ENCODE data around the gene PKP2.

PKP2 gene

GRCh38 chr12:32809196-32809595 is 87.4 kb downstream of the PKP2 start:
- DNase-seq: no peak

DNA sequence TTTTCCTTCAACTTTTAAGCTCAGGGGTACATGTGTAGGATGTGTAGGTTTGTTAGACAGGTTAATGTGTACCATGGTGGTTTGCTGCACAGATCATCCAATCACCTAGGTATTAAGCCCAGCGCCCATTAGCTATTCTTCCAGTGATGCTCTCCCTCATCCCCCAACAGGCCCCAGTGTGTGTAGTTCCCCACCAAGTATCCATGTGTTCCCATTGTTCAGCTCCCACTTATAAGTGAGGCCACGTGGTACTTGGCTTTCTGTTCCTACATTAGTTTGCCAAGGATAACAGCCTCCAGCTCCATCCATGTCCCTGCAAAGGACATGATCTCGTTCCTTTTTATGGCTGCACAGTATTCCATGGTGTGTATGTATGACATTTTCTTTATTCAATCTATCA is 92.3 kb downstream of the PKP2 start:
- DNase-seq: no peak

- no peak for DNase-seq
Observed at GRCh38 chr12:32801269-32801980, 95.2 kb downstream of the PKP2 start.

DNA sequence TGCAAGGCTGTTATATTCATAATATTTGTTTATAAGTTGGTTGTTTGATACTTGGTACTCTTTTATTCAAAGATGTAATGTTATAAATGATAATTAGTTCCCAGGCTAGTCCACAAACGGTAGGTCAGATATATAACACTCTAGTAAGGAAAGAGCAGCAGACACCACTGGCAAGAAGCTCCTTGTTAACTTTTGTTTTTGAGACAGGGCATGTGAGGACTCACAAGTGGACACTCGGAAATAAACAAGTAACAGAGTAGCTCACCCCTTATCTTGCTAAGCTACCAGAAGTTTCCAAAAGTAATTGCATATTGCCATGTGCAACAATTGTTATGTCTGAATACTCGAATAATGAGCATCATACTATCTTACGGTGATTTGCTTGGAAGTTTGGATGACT is 102.3 kb downstream of the PKP2 start:
- DNase-seq: no peak

- no peak for DNase-seq
Observed at GRCh38 chr12:32789916-32790315, 106.7 kb downstream of the PKP2 start.

DNA sequence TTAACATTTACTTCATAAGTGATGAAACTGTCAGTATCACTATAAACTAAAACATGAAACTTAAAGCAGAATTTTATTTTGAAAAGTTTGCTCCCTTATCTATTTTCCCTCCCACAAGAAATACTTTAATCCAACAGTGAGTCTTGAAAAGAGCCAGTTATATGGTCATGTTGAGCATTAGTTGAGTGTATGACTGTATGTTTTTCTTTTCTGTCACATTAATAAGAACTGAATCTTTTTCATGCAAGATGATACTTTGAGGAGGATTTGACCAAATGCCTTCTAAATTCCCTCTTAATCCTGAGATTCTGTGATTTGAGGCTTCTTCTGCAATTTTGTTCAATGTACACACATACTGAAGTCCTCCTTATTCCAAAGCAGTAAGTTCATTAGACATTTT is 107.1 kb downstream of the PKP2 start:
- DNase-seq: no peak

- no peak for DNase-seq
Observed at GRCh38 chr12:32788405-32788804, 108.2 kb downstream of the PKP2 start.

GRCh38 chr12:32785557-32785956 is 111.0 kb downstream of the PKP2 start:
- DNase-seq: no peak

DNA sequence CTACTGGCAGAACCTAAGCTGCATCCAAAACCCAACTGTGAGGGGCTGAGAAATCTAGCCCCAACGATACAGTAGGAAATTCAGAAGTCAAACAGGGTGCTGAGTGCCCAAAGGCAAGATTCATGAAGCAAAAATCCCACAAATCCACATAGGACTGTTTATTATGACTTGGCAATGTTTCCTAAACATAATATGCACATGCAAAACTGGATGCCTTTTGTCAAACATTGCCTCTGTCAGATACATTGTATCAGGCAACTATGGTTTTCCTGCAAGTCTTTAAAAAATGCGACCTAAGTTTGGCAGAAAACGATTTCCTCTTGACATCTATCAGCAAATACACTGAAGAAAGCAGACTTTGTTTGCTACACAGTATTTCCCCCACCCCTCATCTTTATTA is 113.5 kb downstream of the PKP2 start:
- no peak for DNase-seq

- DNase-seq: no peak
Observed at GRCh38 chr12:32780071-32780470, 116.5 kb downstream of the PKP2 start.

- no peak for DNase-seq
Observed at GRCh38 chr12:32777691-32778175, 118.8 kb downstream of the PKP2 start.

GRCh38 chr12:32777159-32777558 is 119.4 kb downstream of the PKP2 start:
- DNase-seq: no peak

DNA sequence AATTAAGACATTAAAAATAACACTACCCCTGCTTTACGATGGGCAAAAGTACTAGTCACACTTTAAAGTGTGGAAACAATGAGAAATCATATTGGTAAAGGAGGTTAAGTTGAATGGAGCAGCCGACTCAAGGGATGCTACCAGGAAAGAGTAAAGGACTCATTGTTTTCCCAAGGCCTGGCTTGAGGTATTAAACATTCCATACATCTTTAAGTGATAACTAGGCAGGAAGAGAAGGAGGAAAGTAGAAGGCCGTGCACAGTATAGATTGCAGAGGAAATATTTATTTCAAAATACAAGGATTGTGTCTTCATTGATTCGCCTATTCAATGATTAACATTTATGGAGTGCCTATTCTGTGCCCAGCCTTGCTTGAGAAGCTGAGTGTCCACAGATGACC is 120.3 kb downstream of the PKP2 start:
- no peak for DNase-seq

GRCh38 chr12:32773691-32774090 is 122.9 kb downstream of the PKP2 start:
- no peak for DNase-seq

GRCh38 chr12:32770141-32770540 is 126.4 kb downstream of the PKP2 start:
- DNase-seq: no peak

DNA sequence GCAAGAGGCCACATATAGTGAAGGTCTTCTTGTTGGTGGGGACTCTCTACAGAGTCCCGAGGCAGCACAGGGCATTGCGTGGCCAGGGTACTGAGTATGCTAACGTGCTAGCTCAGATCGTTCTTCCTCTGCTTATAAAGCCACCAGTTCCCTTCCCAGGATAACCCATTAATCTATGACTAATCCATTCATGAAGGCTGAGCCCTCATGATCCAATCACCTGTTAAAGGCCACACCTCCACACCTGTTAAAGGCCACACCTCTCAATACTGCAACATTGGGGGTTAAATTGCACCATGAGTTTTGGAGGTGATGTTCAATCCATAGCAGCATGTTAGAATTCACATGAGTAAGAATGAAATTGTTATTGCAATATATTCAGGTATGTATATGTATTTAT is 128.1 kb downstream of the PKP2 start:
- DNase-seq: no peak

- DNase-seq: no peak
Observed at GRCh38 chr12:32765906-32766305, 130.7 kb downstream of the PKP2 start.

- DNase-seq: no peak
Observed at GRCh38 chr12:32761716-32762115, 134.9 kb downstream of the PKP2 start.

DNA sequence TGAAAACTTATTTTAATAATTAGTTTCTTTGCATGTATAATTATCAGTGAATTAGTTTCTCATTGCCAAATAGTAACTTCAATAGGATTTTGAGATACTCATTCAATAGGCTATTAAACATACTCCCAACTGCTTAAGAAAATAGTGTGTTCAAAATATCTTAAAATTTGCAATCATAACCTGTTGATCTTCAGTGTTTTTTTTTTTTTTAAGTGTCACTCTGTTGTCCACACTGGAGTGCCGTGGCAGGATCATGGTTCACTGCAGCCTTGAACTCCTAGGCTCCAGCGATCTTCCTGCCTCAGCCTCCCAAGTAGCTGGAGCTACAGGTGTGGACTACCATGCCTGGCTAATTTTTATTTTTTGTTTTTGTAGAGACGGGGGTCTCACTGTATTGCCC is 139.4 kb downstream of the PKP2 start:
- DNase-seq: no peak

DNA sequence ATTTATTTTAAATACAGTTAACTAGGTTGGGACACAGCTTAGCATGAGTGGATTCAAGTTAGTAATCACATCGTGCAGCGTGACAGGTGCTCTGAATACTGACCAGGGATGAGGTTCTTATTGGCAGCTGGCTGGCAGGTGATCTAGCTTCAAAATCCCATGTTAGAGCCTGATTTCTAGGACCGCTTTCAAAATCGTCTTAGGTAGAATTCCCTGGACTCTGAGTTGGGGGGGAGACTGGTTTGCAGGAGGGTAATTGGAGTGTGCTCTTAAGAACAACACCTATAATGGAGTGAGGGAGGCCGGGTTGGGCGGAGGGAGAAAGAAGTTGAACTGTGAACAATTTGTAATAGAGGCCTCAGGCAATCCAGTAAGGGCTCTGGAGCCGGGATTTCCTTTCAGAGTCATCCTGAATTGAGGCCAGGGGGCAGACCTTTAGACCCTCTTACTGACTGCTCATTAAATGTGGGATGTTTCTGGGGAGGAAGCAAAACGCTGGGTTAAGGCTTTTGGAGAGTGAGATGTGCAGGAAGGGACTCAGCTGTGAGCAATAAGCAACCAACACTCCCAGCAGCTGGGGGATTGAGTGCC is 140.0 kb downstream of the PKP2 start:
- no peak for DNase-seq

DNA sequence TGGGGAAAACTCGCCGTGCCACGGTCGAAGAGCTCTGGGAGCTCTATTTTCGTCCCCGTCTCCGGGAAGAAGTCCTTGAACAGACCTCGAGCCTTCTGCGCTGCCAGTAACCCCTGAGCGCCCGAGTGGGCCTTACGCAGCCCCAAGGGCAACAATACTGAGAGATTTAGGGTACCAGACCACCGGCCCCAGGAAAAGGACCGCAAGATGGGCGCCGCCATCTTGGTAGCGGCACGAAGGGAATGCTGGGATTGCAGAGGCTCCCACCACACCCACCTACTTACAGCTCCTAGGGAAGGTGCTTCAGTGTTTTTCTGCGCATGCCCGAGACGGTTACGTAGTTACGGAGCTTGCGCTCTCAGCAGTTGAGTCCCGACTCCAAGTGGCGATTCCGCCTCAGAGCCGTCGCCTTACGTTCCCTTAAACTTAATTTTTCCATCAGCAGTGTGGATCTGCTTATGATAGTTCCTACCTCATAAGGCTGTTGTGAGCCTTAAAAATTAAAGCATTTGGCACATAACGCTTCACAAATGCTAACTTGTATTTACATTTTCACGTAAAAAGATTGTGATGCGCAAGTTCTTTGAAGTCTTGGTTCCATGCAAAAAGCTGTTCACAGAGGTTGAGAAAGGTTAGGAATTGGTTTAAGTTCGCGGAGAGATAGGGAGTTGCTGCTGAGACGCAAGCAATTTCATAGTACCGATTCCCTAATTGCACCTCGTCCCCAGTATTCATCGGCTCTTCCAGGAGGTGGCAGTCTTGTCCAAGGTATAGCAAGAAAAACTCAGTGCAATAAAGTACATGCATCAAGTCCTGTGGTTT is 140.7 kb downstream of the PKP2 start, which contains the start of gene YARS2:
Gene YARS2 (minus strand): TSS at position 244 of the 822 bp plus-strand sequence. CDS start 23 bp downstream, at position 221.
- peak; percentile 63 to 95 (median 79) for DNase-seq

DNA sequence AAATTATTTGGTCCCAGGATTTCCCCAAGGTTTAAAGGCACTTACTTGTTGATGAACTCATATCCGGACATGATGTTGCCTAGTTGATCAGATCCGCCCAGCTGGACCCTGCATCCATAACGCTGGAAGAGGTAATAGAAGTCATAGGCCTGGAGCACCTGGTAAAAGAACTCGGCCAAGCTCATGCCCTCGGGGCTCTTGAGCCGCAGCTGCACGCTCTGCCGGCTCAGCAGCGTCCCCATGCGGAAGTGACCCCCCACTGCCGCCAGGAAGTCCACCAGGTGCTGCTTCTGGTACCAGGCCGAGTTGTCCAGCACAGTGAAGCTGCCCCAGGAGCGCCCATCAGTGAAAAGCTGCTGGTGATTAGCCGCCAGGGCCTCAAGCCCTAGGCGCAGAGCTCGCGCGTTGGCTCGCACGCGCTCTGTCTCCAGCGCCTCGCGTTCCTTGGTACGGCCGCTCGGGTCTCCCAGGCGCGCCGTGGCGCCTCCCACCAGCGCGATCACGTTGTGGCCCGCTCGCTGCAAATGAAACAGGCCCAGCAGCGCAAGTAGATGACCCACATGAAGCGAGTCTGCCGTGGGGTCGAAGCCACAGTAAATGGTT is 141.4 kb downstream of the PKP2 start:
- DNase-seq: peak; percentile 32 to 81 (median 49)

GRCh38 chr12:32754111-32754510 is 142.5 kb downstream of the PKP2 start:
- no peak for DNase-seq

Measured in T-helper 2 cell (primary cell).